Measurements from ENCODE around the gene IL27RA. TPM values are rescaled to one million over a fixed set of nuclear protein-coding genes. Genes with fewer than 3 reads are reported as not detected.

The IL27RA gene
- total and polyA plus RNA-seq, 2 donors from 2014 or later = 3.1 to 14.1 TPM

DNA sequence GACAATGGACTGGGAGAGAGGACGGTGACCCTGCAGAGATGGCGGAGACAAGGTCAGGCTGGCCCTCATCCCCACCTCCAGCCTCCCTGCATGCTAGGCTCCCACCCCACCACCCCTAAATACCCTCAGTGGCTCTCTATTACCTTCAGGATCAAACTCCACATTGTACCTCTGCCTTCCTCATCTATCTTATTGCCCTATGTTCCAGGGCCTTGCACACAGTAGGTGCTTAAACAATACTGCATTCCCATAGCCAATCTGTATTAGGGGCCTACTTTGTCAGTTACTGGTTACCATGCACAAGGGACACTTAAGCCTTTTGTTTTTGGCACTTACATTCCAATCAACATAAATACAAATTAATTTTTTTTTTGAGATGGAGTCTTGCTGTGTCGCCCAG lies 23.8 kb downstream of the IL27RA start:
- Histone ChIP-seq H3K9ac (ENCODE audit: low read length in 3 of 3) (no peak overlapping the region), H3K9me3 (ENCODE audit: control insufficient read depth in 2 of 3, insufficient read depth in 1 of 3, low read length in 3 of 3) (no peaks in the 10 kb centered on the region), H3K27ac (ENCODE audit: low read depth in 2 of 2, low read length in 2 of 2) (no peak overlapping the region), H3K36me3 (ENCODE audit: control insufficient read depth in 2 of 3, insufficient read depth in 3 of 3, low read length in 3 of 3) (no peaks in the 10 kb centered on the region), H3K27me3 (ENCODE audit: control insufficient read depth, insufficient read depth, low read length) (no peaks in the 10 kb centered on the region), H3K4me3 (ENCODE audit: low read length in 3 of 3) (no peak overlapping the region), H3K4me1 (ENCODE audit: control insufficient read depth in 2 of 3, insufficient read depth in 2 of 3, low read depth in 1 of 3, low read length in 3 of 3) (peaks cover 0 to 11% (median 10%) of the 10 kb centered on the region in 3 donors)
- FAIRE-seq = no peak
- intact Hi-C loops (cut with DNase I) = loop anchor here (10.0 kb wide), 1 partner anchor 171 kb away; no protein-coding TSS in a partner anchor
- DNase-seq = no peak
- TF ChIP-seq, protein P1, sequence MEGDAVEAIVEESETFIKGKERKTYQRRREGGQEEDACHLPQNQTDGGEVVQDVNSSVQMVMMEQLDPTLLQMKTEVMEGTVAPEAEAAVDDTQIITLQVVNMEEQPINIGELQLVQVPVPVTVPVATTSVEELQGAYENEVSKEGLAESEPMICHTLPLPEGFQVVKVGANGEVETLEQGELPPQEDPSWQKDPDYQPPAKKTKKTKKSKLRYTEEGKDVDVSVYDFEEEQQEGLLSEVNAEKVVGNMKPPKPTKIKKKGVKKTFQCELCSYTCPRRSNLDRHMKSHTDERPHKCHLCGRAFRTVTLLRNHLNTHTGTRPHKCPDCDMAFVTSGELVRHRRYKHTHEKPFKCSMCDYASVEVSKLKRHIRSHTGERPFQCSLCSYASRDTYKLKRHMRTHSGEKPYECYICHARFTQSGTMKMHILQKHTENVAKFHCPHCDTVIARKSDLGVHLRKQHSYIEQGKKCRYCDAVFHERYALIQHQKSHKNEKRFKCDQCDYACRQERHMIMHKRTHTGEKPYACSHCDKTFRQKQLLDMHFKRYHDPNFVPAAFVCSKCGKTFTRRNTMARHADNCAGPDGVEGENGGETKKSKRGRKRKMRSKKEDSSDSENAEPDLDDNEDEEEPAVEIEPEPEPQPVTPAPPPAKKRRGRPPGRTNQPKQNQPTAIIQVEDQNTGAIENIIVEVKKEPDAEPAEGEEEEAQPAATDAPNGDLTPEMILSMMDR (IDR thresholded peaks at IDR 0.05; ENCODE audit: borderline replicate concordance, extremely low read depth, insufficient read depth) = no peak

- Histone ChIP-seq H3K9ac (ENCODE audit: low read length in 3 of 3) (no peak overlapping the region), H3K4me1 (ENCODE audit: control insufficient read depth in 2 of 3, insufficient read depth in 2 of 3, low read depth in 1 of 3, low read length in 3 of 3) (peaks cover 0 to 12% (median 11%) of the 10 kb centered on the region in 3 donors), H3K27me3 (ENCODE audit: control insufficient read depth, insufficient read depth, low read length) (no peaks in the 10 kb centered on the region), H3K9me3 (ENCODE audit: control insufficient read depth in 2 of 3, insufficient read depth in 1 of 3, low read length in 3 of 3) (no peaks in the 10 kb centered on the region), H3K27ac (ENCODE audit: low read depth in 2 of 2, low read length in 2 of 2) (no peak overlapping the region), H3K4me3 (ENCODE audit: low read length in 3 of 3) (no peak overlapping the region), H3K36me3 (ENCODE audit: control insufficient read depth in 2 of 3, insufficient read depth in 3 of 3, low read length in 3 of 3) (no peaks in the 10 kb centered on the region)
- FAIRE-seq (no peak), DNase-seq (no peak)
- intact Hi-C loops (cut with DNase I) = loop anchor here (10.0 kb wide), 1 partner anchor 171 kb away; no protein-coding TSS in a partner anchor
- TF ChIP-seq, protein P1 (IDR thresholded peaks at IDR 0.05; ENCODE audit: borderline replicate concordance, extremely low read depth, insufficient read depth) = no peak
Measured at GRCh38 chr19:14056069-14056666, 24.6 kb downstream of the IL27RA start.

- Histone ChIP-seq H3K27me3 (ENCODE audit: control insufficient read depth, insufficient read depth, low read length) (no peaks in the 10 kb centered on the region), H3K9ac (ENCODE audit: low read length in 3 of 3) (no peak overlapping the region), H3K9me3 (ENCODE audit: control insufficient read depth in 2 of 3, insufficient read depth in 1 of 3, low read length in 3 of 3) (no peaks in the 10 kb centered on the region), H3K4me3 (ENCODE audit: low read length in 3 of 3) (no peak overlapping the region), H3K4me1 (ENCODE audit: control insufficient read depth in 2 of 3, insufficient read depth in 2 of 3, low read depth in 1 of 3, low read length in 3 of 3) (peaks cover 0 to 12% (median 11%) of the 10 kb centered on the region in 3 donors), H3K36me3 (ENCODE audit: control insufficient read depth in 2 of 3, insufficient read depth in 3 of 3, low read length in 3 of 3) (no peaks in the 10 kb centered on the region), H3K27ac (ENCODE audit: low read depth in 2 of 2, low read length in 2 of 2) (no peak overlapping the region)
- DNase-seq (no peak), FAIRE-seq (no peak)
- intact Hi-C loops (cut with DNase I) = loop anchor here (10.0 kb wide), 1 partner anchor 172 kb away; no protein-coding TSS in a partner anchor
- TF ChIP-seq, protein P1 (IDR thresholded peaks at IDR 0.05; ENCODE audit: borderline replicate concordance, extremely low read depth, insufficient read depth) = no peak
Measured at GRCh38 chr19:14056741-14057356, 25.3 kb downstream of the IL27RA start.

All from kidney (tissue), 14 donors.